ENCODE results near the gene ZDHHC1. TPM values are rescaled to one million over a fixed set of nuclear protein-coding genes. Genes with fewer than 3 reads are reported as not detected.

The ZDHHC1 gene
- total and polyA plus RNA-seq, 2 of the 13 experiments (the other 11 are each of a cell fraction or from before 2014, with no cell fraction given), result 0.51 to 1.1 TPM

DNA sequence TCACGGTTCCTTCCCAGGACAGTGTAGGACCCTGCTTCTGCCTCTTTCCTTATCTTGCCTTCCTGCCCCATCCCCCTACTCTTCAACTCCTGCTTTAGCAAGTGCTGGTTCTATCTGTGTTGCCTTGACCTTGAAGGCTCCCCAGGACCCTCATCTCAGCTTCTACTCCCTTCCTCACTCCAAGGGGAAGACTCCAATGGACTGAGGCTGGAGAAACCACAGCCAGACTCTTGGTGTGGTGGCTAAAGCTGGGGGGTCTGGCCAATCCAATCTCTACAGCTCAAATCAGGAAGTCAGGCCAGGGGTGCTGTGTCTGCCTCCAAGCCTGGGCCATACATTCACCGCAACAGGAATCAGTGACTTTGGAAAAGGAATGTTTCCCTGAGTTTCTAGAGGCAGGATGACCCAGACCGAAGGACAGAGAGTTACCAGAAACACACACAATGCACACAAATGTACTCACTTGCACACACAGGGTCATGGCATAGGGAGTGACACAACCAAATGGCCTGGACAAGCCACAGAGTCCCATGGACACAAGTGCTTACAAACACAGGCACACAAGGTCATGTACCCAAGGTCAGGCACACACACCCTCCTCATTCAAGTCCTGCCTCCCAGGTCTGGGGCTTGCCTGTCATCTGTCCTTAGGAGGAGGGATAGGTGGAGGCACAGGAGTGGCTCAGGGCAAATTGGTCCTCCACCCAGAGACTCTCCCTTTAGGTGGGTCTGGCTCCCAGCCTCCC, 12.9 kb upstream of the ZDHHC1 start (continued):
- TF ChIP-seq ZNF614 (CRISPR knock-in tag; IDR thresholded peaks at IDR 0.05; ENCODE audit: borderline replicate concordance) (no peak; the same call in 1 of the 2 replicates), IRX3 (CRISPR knock-in tag; IDR thresholded peaks at IDR 0.05; ENCODE audit: borderline replicate concordance, low read depth) (no peak), NFYC (CRISPR knock-in tag; IDR thresholded peaks at IDR 0.05) (no peak), MXD4 (CRISPR knock-in tag; IDR thresholded peaks at IDR 0.05) (no peak), SIX4 (CRISPR knock-in tag; IDR thresholded peaks at IDR 0.05) (no peak), SP2 (CRISPR knock-in tag; IDR thresholded peaks at IDR 0.05) (no peak), MYNN (CRISPR knock-in tag; IDR thresholded peaks at IDR 0.05; ENCODE audit: low read depth) (no peak), ZSCAN29 (CRISPR knock-in tag; conservative IDR thresholded peaks at IDR 0.05) (no peak), IRF2 (CRISPR knock-in tag; IDR thresholded peaks at IDR 0.05) (peak; percentile 74), ZNF670 (CRISPR knock-in tag; IDR thresholded peaks at IDR 0.05; ENCODE audit: borderline replicate concordance) (no peak), MAFG (CRISPR knock-in tag; IDR thresholded peaks at IDR 0.05) (no peak), RFX1 (IDR thresholded peaks at IDR 0.05) (no peak), ZNF891 (CRISPR knock-in tag; IDR thresholded peaks at IDR 0.05) (no peak), NFKBIZ (CRISPR knock-in tag; IDR thresholded peaks at IDR 0.05) (no peak), ZNF556 (CRISPR knock-in tag; IDR thresholded peaks at IDR 0.05; ENCODE audit: borderline replicate concordance) (no peak)
- TF ChIP-seq, protein P1, sequence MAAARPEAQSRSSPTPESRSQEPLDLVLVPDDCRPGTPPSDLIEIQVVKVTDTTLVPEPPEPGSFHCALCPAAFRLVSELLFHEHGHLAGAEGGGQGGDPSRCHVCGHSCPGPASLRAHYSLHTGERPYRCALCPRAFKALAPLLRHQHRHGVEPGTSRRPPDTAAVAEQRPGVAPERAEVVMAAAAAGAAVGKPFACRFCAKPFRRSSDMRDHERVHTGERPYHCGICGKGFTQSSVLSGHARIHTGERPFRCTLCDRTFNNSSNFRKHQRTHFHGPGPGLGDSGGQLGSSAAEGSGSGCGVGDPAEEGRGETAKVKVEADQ (CRISPR knock-in tag; IDR thresholded peaks at IDR 0.05; ENCODE audit: borderline replicate concordance), result no peak
- TF ChIP-seq, protein P2, sequence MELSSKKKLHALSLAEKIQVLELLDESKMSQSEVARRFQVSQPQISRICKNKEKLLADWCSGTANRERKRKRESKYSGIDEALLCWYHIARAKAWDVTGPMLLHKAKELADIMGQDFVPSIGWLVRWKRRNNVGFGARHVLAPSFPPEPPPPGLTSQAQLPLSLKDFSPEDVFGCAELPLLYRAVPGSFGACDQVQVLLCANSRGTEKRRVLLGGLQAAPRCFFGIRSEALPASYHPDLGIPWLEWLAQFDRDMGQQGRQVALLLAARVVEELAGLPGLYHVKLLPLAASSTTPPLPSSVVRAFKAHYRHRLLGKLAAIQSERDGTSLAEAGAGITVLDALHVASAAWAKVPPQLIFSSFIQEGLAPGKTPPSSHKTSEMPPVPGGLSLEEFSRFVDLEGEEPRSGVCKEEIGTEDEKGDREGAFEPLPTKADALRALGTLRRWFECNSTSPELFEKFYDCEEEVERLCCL (CRISPR knock-in tag; IDR thresholded peaks at IDR 0.05; ENCODE audit: borderline replicate concordance), result 0 out of 2 replicates have a peak, but pooled peaks have one; percentile 45
- TF ChIP-seq, protein P3, sequence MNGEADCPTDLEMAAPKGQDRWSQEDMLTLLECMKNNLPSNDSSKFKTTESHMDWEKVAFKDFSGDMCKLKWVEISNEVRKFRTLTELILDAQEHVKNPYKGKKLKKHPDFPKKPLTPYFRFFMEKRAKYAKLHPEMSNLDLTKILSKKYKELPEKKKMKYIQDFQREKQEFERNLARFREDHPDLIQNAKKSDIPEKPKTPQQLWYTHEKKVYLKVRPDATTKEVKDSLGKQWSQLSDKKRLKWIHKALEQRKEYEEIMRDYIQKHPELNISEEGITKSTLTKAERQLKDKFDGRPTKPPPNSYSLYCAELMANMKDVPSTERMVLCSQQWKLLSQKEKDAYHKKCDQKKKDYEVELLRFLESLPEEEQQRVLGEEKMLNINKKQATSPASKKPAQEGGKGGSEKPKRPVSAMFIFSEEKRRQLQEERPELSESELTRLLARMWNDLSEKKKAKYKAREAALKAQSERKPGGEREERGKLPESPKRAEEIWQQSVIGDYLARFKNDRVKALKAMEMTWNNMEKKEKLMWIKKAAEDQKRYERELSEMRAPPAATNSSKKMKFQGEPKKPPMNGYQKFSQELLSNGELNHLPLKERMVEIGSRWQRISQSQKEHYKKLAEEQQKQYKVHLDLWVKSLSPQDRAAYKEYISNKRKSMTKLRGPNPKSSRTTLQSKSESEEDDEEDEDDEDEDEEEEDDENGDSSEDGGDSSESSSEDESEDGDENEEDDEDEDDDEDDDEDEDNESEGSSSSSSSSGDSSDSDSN (CRISPR knock-in tag; IDR thresholded peaks at IDR 0.05), result peak; percentile 60
- TF ChIP-seq, protein P4, sequence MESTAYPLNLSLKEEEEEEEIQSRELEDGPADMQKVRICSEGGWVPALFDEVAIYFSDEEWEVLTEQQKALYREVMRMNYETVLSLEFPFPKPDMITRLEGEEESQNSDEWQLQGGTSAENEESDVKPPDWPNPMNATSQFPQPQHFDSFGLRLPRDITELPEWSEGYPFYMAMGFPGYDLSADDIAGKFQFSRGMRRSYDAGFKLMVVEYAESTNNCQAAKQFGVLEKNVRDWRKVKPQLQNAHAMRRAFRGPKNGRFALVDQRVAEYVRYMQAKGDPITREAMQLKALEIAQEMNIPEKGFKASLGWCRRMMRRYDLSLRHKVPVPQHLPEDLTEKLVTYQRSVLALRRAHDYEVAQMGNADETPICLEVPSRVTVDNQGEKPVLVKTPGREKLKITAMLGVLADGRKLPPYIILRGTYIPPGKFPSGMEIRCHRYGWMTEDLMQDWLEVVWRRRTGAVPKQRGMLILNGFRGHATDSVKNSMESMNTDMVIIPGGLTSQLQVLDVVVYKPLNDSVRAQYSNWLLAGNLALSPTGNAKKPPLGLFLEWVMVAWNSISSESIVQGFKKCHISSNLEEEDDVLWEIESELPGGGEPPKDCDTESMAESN (CRISPR knock-in tag; conservative IDR thresholded peaks at IDR 0.05), result no peak
- TF ChIP-seq, protein P5, sequence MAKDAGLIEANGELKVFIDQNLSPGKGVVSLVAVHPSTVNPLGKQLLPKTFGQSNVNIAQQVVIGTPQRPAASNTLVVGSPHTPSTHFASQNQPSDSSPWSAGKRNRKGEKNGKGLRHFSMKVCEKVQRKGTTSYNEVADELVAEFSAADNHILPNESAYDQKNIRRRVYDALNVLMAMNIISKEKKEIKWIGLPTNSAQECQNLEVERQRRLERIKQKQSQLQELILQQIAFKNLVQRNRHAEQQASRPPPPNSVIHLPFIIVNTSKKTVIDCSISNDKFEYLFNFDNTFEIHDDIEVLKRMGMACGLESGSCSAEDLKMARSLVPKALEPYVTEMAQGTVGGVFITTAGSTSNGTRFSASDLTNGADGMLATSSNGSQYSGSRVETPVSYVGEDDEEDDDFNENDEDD (CRISPR knock-in tag; IDR thresholded peaks at IDR 0.05; ENCODE audit: borderline replicate concordance), result no peak
- TF ChIP-seq, protein P6, sequence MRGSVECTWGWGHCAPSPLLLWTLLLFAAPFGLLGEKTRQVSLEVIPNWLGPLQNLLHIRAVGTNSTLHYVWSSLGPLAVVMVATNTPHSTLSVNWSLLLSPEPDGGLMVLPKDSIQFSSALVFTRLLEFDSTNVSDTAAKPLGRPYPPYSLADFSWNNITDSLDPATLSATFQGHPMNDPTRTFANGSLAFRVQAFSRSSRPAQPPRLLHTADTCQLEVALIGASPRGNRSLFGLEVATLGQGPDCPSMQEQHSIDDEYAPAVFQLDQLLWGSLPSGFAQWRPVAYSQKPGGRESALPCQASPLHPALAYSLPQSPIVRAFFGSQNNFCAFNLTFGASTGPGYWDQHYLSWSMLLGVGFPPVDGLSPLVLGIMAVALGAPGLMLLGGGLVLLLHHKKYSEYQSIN (CRISPR knock-in tag; IDR thresholded peaks at IDR 0.05; ENCODE audit: borderline replicate concordance), result no peak

Measured in HepG2 (cell line).